HG03159 (cell line): ENCODE data around the gene OCSTAMP.

Experiments used
- ATAC-seq: cut with Tn5 transposase; IDR thresholded peaks from one replicate; pipeline ENCODE4 v1.9.1; 2021; ENCODE audit warnings: mild to moderate bottlenecking, moderate library complexity; ENCODE audit not compliant: unreplicated experiment

Gene OCSTAMP

GRCh38 chr20:46554828-46555227, 4.4 kb upstream of the OCSTAMP start:
- no peak for ATAC-seq

GRCh38 chr20:46553926-46554325, 3.5 kb upstream of the OCSTAMP start:
- ATAC-seq: no peak

- ATAC-seq: peak; percentile 65
These were observed 2.3 kb upstream of the OCSTAMP start for GRCh38 chr20:46552460-46553420.

GRCh38 chr20:46551522-46552381, 1.3 kb upstream of the OCSTAMP start:
- ATAC-seq: no peak

GRCh38 chr20:46549188-46549972, 1.1 kb downstream of the OCSTAMP start:
- no peak for ATAC-seq

GRCh38 chr20:46548688-46549087, 1.8 kb downstream of the OCSTAMP start:
- no peak for ATAC-seq

GRCh38 chr20:46547995-46548394, 2.5 kb downstream of the OCSTAMP start:
- no peak for ATAC-seq

GRCh38 chr20:46546936-46547335, 3.5 kb downstream of the OCSTAMP start:
- ATAC-seq: no peak

- no peak for ATAC-seq
These were observed 4.2 kb downstream of the OCSTAMP start for GRCh38 chr20:46546298-46546697.

- ATAC-seq: no peak
These were observed 4.7 kb downstream of the OCSTAMP start for GRCh38 chr20:46545827-46546138.

GRCh38 chr20:46545077-46545826, 5.2 kb downstream of the OCSTAMP start:
- no peak for ATAC-seq

- no peak for ATAC-seq
These were observed 5.9 kb downstream of the OCSTAMP start for GRCh38 chr20:46544576-46544975.

GRCh38 chr20:46543959-46544358, 6.5 kb downstream of the OCSTAMP start:
- no peak for ATAC-seq

GRCh38 chr20:46543033-46543432, 7.4 kb downstream of the OCSTAMP start:
- ATAC-seq: no peak

- ATAC-seq: no peak
These were observed 9.1 kb downstream of the OCSTAMP start for GRCh38 chr20:46541229-46541935.

- no peak for ATAC-seq
These were observed 11.3 kb downstream of the OCSTAMP start for GRCh38 chr20:46539113-46539512.

GRCh38 chr20:46530640-46531039, 19.8 kb downstream of the OCSTAMP start:
- no peak for ATAC-seq

- ATAC-seq: no peak
These were observed 26.6 kb downstream of the OCSTAMP start for GRCh38 chr20:46523696-46524328.

- ATAC-seq: no peak
These were observed 27.3 kb downstream of the OCSTAMP start for GRCh38 chr20:46523108-46523507.
